WTC11 (cell line): ENCODE data around the gene EMP2. TPM values are rescaled to one million over a fixed set of nuclear protein-coding genes. Genes with fewer than 3 reads are reported as not detected.
A peak's percentile ranks its signal among the peaks of the same experiment; 100 is the strongest.

Source experiments
- ATAC-seq: fragments of 200-7000 bp; cut with Tn5 transposase; 2 replicates; pipeline ENCODE4 v1.10.0; 2021; ENCODE audit warnings: mild to moderate bottlenecking, moderate library complexity
- CTCF ChIA-PET: fragments of 300-600 bp; sonication (Branson Sonifier 250); formaldehyde crosslinking; loops from one replicate; lab custom pipeline; 2021; ENCODE audit warnings: antibody characterized with exemption; lab: Charles Lee
- POLR2A ChIA-PET: fragments of 350-600 bp; sonication (Branson Sonifier 250); formaldehyde crosslinking; loops from one replicate; lab custom pipeline; 2021; ENCODE audit warnings: antibody characterized with exemption; lab: Charles Lee
- DNase-seq: peaks from one replicate; pipeline ENCODE4 v3.0.0; 2021; ENCODE audit warnings: low spot score
- H3K27ac Mint-ChIP-seq: 2 replicates; pipeline ENCODE4 v1.8.0; 2021; ENCODE audit warnings: mixed read lengths
- H3K27me3 Mint-ChIP-seq: 2 replicates; pipeline ENCODE4 v1.8.0; 2021; ENCODE audit warnings: low read depth, mild to moderate bottlenecking, moderate library complexity, mixed read lengths
- H3K36me3 Mint-ChIP-seq: 2 replicates; pipeline ENCODE4 v1.8.0; 2021; ENCODE audit warnings: mixed read lengths
- H3K4me1 Mint-ChIP-seq: 2 replicates; pipeline ENCODE4 v1.8.0; 2022; ENCODE audit warnings: mixed read lengths
- H3K4me3 Mint-ChIP-seq: 2 replicates; pipeline ENCODE4 v1.8.0; 2021; ENCODE audit warnings: mild to moderate bottlenecking, moderate library complexity, mixed read lengths
- H3K9me3 Mint-ChIP-seq: 2 replicates; pipeline ENCODE4 v1.8.0; 2021; ENCODE audit warnings: mixed read lengths
- ELF4 ChIP-seq: sonication (generic); formaldehyde crosslinking; IDR thresholded peaks from 2 replicates; pipeline ENCODE4 v1.8.1; 2022; ENCODE audit warnings: low read depth, mild to moderate bottlenecking, moderate library complexity, missing genetic modification reagents
- EMX1 ChIP-seq: fragments of 250-450 bp; sonication (Bioruptor Pico); IDR thresholded peaks from 2 replicates; pipeline ENCODE4 v1.8.0; 2021; ENCODE audit warnings: mild to moderate bottlenecking
- FOXJ3 ChIP-seq: sonication (generic); formaldehyde crosslinking; IDR thresholded peaks from 2 replicates; pipeline ENCODE4 v1.9.0; 2021; ENCODE audit warnings: missing genetic modification reagents, mild to moderate bottlenecking, borderline replicate concordance
- FOXK1 ChIP-seq: sonication (generic); formaldehyde crosslinking; IDR thresholded peaks from 2 replicates; pipeline ENCODE4 v1.8.0; 2022; ENCODE audit warnings: mild to moderate bottlenecking, moderate library complexity, missing genetic modification reagents
- HMGA2 ChIP-seq: fragments of 250-450 bp; sonication (Bioruptor Pico); IDR thresholded peaks from 2 replicates; pipeline ENCODE4 v1.4.0; 2021; ENCODE audit warnings: mild to moderate bottlenecking, moderate library complexity
- JAZF1 ChIP-seq: fragments of 250-450 bp; sonication (Bioruptor Pico); IDR thresholded peaks from 2 replicates; pipeline ENCODE4 v1.9.0; 2021; ENCODE audit warnings: moderate library complexity, mild to moderate bottlenecking, inconsistent platforms
- KAT7 ChIP-seq: sonication (generic); formaldehyde crosslinking; IDR thresholded peaks from 2 replicates; pipeline ENCODE4 v1.8.1; 2023; ENCODE audit warnings: missing genetic modification reagents, mild to moderate bottlenecking, borderline replicate concordance
- MXD4 ChIP-seq: fragments of 250-450 bp; sonication (Bioruptor Pico); IDR thresholded peaks from 2 replicates; pipeline ENCODE4 v1.8.0; 2021; ENCODE audit warnings: mild to moderate bottlenecking, moderate library complexity, borderline replicate concordance
- NFYB ChIP-seq: sonication (generic); formaldehyde crosslinking; conservative IDR thresholded peaks from 2 replicates; pipeline ENCODE4 v1.8.0; 2022; ENCODE audit warnings: low read depth, missing genetic modification reagents
- NR3C1 ChIP-seq: sonication (generic); formaldehyde crosslinking; conservative IDR thresholded peaks from 2 replicates; pipeline ENCODE4 v1.8.1; 2023; ENCODE audit warnings: low read depth, mild to moderate bottlenecking, missing genetic modification reagents
- OVOL2 ChIP-seq: fragments of 250-450 bp; sonication (Bioruptor Pico); IDR thresholded peaks from 2 replicates; pipeline ENCODE4 v1.9.0; 2021; ENCODE audit warnings: mild to moderate bottlenecking, borderline replicate concordance
- RELA ChIP-seq: sonication (generic); formaldehyde crosslinking; IDR thresholded peaks from 2 replicates; pipeline ENCODE4 v1.8.1; 2022; ENCODE audit warnings: missing genetic modification reagents, mild to moderate bottlenecking, borderline replicate concordance
- SP1 ChIP-seq: sonication (generic); formaldehyde crosslinking; conservative IDR thresholded peaks from 2 replicates; pipeline ENCODE4 v1.8.1; 2022; ENCODE audit warnings: missing genetic modification reagents
- TCF7 ChIP-seq: sonication (generic); formaldehyde crosslinking; IDR thresholded peaks from 2 replicates; pipeline ENCODE4 v1.8.0; 2022; ENCODE audit warnings: mild to moderate bottlenecking, low read depth, missing genetic modification reagents, moderate library complexity
- TEAD4 ChIP-seq: sonication (generic); formaldehyde crosslinking; IDR thresholded peaks from 2 replicates; pipeline ENCODE4 v1.8.0; 2022; ENCODE audit warnings: mild to moderate bottlenecking, missing genetic modification reagents
- ZBTB21 ChIP-seq: sonication (generic); formaldehyde crosslinking; IDR thresholded peaks from 2 replicates; pipeline ENCODE4 v1.8.1; 2023; ENCODE audit warnings: mild to moderate bottlenecking, missing genetic modification reagents, borderline replicate concordance
- ZNF263 ChIP-seq: sonication (generic); formaldehyde crosslinking; IDR thresholded peaks from 2 replicates; pipeline ENCODE4 v1.8.1; 2022; ENCODE audit warnings: low read depth, mild to moderate bottlenecking, moderate library complexity, missing genetic modification reagents
- ZNF416 ChIP-seq: fragments of 250-450 bp; sonication (Bioruptor Pico); IDR thresholded peaks from 2 replicates; pipeline ENCODE4 v1.9.0; 2021; ENCODE audit warnings: mild to moderate bottlenecking, inconsistent platforms
- ZNF671 ChIP-seq: fragments of 250-450 bp; sonication (Bioruptor Pico); IDR thresholded peaks from 2 replicates; pipeline ENCODE4 v1.8.0; 2021; ENCODE audit warnings: mild to moderate bottlenecking
- total RNA-seq: library from RNA; stranded (reverse); gene quantifications from 3 replicates; pipeline ENCODE4 v1.2.3, GENCODE V29; 2021
- TF ChIP-seq, protein P1 (sequence below): sonication (generic); formaldehyde crosslinking; IDR thresholded peaks from 2 replicates; pipeline ENCODE4 v1.8.0; 2022; ENCODE audit warnings: mild to moderate bottlenecking, missing genetic modification reagents
- TF ChIP-seq, protein P2 (sequence below): fragments of 250-450 bp; sonication (Bioruptor Pico); IDR thresholded peaks from 2 replicates; pipeline ENCODE4 v1.9.0; 2021; ENCODE audit warnings: mild to moderate bottlenecking
- TF ChIP-seq, protein P3 (sequence below): fragments of 250-450 bp; sonication (Bioruptor Pico); IDR thresholded peaks from 2 replicates; pipeline ENCODE4 v1.9.0; 2021; ENCODE audit warnings: mild to moderate bottlenecking
- TF ChIP-seq, protein P4 (sequence below): sonication (generic); formaldehyde crosslinking; conservative IDR thresholded peaks from 2 replicates; pipeline ENCODE4 v1.8.1; 2022; ENCODE audit warnings: mild to moderate bottlenecking, missing genetic modification reagents
- TF ChIP-seq, protein P5 (sequence below): sonication (generic); formaldehyde crosslinking; IDR thresholded peaks from 2 replicates; pipeline ENCODE4 v1.8.0; 2022; ENCODE audit warnings: mild to moderate bottlenecking, missing genetic modification reagents

The EMP2 gene
- total RNA-seq, 1 experiment from 2014 or later, result 16.4 TPM

DNA sequence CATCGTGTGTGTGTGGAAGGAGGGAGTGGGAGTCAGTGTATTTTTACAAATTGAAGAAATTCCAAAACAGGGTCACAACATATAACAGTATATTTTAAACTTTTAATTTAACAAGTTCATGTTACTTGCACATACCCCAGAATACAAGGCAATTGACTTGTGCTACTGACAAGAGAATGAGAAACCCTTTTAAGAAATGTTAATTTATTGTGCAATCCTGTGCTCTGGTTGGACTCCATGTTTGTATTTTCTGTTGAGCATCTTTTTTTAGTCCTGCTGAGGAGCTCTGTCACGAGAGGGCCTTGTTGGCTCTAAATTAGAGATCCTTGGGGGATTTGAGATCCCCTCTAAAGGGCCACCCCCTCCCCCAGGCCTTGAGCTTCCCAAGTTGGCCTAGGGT, 1.1 kb upstream of the EMP2 start (continued):
- TF ChIP-seq, protein P1, sequence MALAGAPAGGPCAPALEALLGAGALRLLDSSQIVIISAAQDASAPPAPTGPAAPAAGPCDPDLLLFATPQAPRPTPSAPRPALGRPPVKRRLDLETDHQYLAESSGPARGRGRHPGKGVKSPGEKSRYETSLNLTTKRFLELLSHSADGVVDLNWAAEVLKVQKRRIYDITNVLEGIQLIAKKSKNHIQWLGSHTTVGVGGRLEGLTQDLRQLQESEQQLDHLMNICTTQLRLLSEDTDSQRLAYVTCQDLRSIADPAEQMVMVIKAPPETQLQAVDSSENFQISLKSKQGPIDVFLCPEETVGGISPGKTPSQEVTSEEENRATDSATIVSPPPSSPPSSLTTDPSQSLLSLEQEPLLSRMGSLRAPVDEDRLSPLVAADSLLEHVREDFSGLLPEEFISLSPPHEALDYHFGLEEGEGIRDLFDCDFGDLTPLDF, result no peak
- no peak for TF ChIP-seq ZNF416 (CRISPR knock-in tag)
- TF ChIP-seq EMX1 (CRISPR knock-in tag), result no peak
- TF ChIP-seq ELF4, result no peak
- no peak for TF ChIP-seq TCF7 (CRISPR knock-in tag)
- no peak for TF ChIP-seq MXD4 (CRISPR knock-in tag)
- no peak for TF ChIP-seq NFYB (CRISPR knock-in tag)
- no peak for TF ChIP-seq RELA

DNA sequence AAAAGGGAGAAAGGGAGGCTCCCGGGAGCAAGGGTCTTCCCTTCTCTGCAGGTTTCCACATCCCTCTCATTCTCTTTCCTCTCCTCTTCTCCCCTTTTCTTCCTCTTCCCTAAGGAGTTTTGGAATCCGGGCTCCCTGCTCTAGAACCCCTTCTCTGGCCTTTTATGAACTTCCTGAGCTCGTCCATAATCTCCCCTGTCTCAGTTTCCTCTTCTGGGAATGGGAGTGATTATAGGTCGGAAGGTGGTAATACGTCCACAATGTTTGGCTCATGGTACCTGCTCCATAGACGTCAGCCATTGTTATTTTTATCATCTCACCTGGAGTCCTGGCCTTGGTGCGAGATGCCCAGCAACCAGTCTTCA, 467 bp upstream of the EMP2 start:
- ChIA-PET CTCF (interaction anchor here (0.6 to 3.4 kb wide), 18 partner anchors 9 to 156 kb away, joined by 3 to 32 read pairs (median 4); no protein-coding TSS in a partner anchor), POLR2A (no interaction called here)
- Mint-ChIP-seq H3K27ac (no peak overlapping the region; the same call in 1 of the 2 replicates), H3K4me3 (peak overlapping the region; percentile 73), H3K27me3 (peaks cover 10% of the 10 kb centered on the region), H3K4me1 (peaks cover 65% of the 10 kb centered on the region), H3K36me3 (no peaks in the 10 kb centered on the region), H3K9me3 (peaks cover 8% of the 10 kb centered on the region; the same call in 1 of the 2 replicates)
- no peak for ATAC-seq
- DNase-seq, result no peak
- TF ChIP-seq ELF4, result no peak
- no peak for TF ChIP-seq ZBTB21 (CRISPR knock-in tag)
- TF ChIP-seq, protein P2, sequence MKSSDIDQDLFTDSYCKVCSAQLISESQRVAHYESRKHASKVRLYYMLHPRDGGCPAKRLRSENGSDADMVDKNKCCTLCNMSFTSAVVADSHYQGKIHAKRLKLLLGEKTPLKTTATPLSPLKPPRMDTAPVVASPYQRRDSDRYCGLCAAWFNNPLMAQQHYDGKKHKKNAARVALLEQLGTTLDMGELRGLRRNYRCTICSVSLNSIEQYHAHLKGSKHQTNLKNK (CRISPR knock-in tag), result no peak
- no peak for TF ChIP-seq SP1 (CRISPR knock-in tag)
- TF ChIP-seq, protein P3, sequence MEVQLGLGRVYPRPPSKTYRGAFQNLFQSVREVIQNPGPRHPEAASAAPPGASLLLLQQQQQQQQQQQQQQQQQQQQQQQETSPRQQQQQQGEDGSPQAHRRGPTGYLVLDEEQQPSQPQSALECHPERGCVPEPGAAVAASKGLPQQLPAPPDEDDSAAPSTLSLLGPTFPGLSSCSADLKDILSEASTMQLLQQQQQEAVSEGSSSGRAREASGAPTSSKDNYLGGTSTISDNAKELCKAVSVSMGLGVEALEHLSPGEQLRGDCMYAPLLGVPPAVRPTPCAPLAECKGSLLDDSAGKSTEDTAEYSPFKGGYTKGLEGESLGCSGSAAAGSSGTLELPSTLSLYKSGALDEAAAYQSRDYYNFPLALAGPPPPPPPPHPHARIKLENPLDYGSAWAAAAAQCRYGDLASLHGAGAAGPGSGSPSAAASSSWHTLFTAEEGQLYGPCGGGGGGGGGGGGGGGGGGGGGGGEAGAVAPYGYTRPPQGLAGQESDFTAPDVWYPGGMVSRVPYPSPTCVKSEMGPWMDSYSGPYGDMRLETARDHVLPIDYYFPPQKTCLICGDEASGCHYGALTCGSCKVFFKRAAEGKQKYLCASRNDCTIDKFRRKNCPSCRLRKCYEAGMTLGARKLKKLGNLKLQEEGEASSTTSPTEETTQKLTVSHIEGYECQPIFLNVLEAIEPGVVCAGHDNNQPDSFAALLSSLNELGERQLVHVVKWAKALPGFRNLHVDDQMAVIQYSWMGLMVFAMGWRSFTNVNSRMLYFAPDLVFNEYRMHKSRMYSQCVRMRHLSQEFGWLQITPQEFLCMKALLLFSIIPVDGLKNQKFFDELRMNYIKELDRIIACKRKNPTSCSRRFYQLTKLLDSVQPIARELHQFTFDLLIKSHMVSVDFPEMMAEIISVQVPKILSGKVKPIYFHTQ, result no peak
- no peak for TF ChIP-seq FOXJ3 (CRISPR knock-in tag)
- TF ChIP-seq, protein P4, sequence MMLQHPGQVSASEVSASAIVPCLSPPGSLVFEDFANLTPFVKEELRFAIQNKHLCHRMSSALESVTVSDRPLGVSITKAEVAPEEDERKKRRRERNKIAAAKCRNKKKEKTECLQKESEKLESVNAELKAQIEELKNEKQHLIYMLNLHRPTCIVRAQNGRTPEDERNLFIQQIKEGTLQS (CRISPR knock-in tag), result no peak
- no peak for TF ChIP-seq TEAD4 (CRISPR knock-in tag)
- no peak for TF ChIP-seq KAT7
- no peak for TF ChIP-seq ZNF671 (CRISPR knock-in tag)
- no peak for TF ChIP-seq NR3C1
- TF ChIP-seq, protein P5, sequence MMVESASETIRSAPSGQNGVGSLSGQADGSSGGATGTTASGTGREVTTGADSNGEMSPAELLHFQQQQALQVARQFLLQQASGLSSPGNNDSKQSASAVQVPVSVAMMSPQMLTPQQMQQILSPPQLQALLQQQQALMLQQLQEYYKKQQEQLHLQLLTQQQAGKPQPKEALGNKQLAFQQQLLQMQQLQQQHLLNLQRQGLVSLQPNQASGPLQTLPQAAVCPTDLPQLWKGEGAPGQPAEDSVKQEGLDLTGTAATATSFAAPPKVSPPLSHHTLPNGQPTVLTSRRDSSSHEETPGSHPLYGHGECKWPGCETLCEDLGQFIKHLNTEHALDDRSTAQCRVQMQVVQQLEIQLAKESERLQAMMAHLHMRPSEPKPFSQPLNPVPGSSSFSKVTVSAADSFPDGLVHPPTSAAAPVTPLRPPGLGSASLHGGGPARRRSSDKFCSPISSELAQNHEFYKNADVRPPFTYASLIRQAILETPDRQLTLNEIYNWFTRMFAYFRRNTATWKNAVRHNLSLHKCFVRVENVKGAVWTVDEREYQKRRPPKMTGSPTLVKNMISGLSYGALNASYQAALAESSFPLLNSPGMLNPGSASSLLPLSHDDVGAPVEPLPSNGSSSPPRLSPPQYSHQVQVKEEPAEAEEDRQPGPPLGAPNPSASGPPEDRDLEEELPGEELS (CRISPR knock-in tag), result no peak
- TF ChIP-seq ZNF263 (CRISPR knock-in tag), result no peak
- no peak for TF ChIP-seq OVOL2 (CRISPR knock-in tag)
- TF ChIP-seq FOXK1, result no peak
- no peak for TF ChIP-seq JAZF1 (CRISPR knock-in tag)
- no peak for TF ChIP-seq HMGA2
